Activated naive CD4-positive, alpha-beta T cell treated with anti-CD3 and anti-CD28 coated beads, Interleukin-2, amount 10 ng/mL, durations not matched to agents 7 days and 5 days (primary cell): ENCODE data around the gene IL31RA.

Experiments used
- CTCF ChIA-PET: fragments of 350-600 bp; sonication (Branson Sonifier 250); formaldehyde crosslinking; loops from one replicate; lab custom pipeline; 2021; ENCODE audit warnings: antibody characterized with exemption; lab: Charles Lee
- DNase-seq: peaks from one replicate; pipeline ENCODE4 v3.0.0-alpha.2; 2020
- H3K27ac Mint-ChIP-seq: one replicate; pipeline ENCODE4 v1.8.0; 2021; ENCODE audit warnings: mild to moderate bottlenecking, moderate library complexity, mixed read lengths
- H3K27me3 Mint-ChIP-seq: one replicate; pipeline ENCODE4 v1.8.0; 2021; ENCODE audit warnings: mild to moderate bottlenecking, mixed read lengths
- H3K36me3 Mint-ChIP-seq: one replicate; pipeline ENCODE4 v1.8.0; 2021; ENCODE audit warnings: mixed read lengths
- H3K4me1 Mint-ChIP-seq: one replicate; pipeline ENCODE4 v1.8.0; 2021; ENCODE audit warnings: mixed read lengths
- H3K4me3 Mint-ChIP-seq: one replicate; pipeline ENCODE4 v1.8.0; 2021; ENCODE audit warnings: mild to moderate bottlenecking, moderate library complexity, mixed read lengths
- H3K9me3 Mint-ChIP-seq: one replicate; pipeline ENCODE4 v1.8.0; 2021; ENCODE audit warnings: mixed read lengths

Gene IL31RA

DNA sequence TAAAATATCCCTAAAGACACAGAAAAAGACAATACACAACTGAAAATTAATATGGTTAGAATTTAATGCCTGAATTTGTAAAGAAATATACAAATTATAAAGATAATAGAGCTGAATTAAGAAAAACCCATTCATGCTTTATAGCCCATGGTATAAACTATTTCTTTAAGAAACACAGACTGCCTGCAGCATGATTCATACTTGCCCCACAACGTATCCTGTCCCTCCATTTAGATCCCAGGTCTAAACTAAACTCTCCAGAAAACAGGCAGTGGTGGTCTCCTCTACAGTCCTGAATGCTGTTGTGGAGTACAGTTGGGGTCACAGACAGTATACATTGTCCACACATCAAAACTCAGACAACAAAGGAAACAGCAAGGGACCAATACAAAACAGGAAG, 118.8 kb downstream of the IL31RA start:
- H3K36me3 Mint-ChIP-seq, result peaks cover 56% of the 10 kb centered on the region
- no peak for DNase-seq
- no peaks in the 10 kb centered on the region for H3K27me3 Mint-ChIP-seq
- peaks cover 50% of the 10 kb centered on the region for H3K4me1 Mint-ChIP-seq
- CTCF ChIA-PET, result interaction anchor here (0.9 to 1.2 kb wide), 2 partner anchors 33 to 35 kb away, joined by 3 to 4 read pairs; no protein-coding TSS in a partner anchor
- peak overlapping the region; percentile 74 for H3K27ac Mint-ChIP-seq
- H3K4me3 Mint-ChIP-seq, result no peak overlapping the region
- no peaks in the 10 kb centered on the region for H3K9me3 Mint-ChIP-seq
